ENCODE results near the gene CCDC138. TPM values are rescaled to one million over a fixed set of nuclear protein-coding genes. Genes with fewer than 3 reads are reported as not detected.

Gene CCDC138
- total RNA-seq, 4 donors from 2014 or later = 1.9 to 4.6 (median 2.9) TPM

GRCh38 chr2:108805782-108806181 lies 19.2 kb downstream of the CCDC138 start:
- no peak for TF ChIP-seq CTCF (IDR thresholded peaks at IDR 0.05; ENCODE audit: low read depth)

GRCh38 chr2:108806371-108807113 lies 20.0 kb downstream of the CCDC138 start:
- TF ChIP-seq CTCF (IDR thresholded peaks at IDR 0.05; ENCODE audit: low read depth) = no peak

GRCh38 chr2:108809936-108810335 lies 23.4 kb downstream of the CCDC138 start:
- TF ChIP-seq CTCF (IDR thresholded peaks at IDR 0.05; ENCODE audit: low read depth) = no peak

- TF ChIP-seq CTCF (IDR thresholded peaks at IDR 0.05; ENCODE audit: low read depth) = no peak
Observed at GRCh38 chr2:108810993-108811957, 24.7 kb downstream of the CCDC138 start.

GRCh38 chr2:108813732-108814131 lies 27.2 kb downstream of the CCDC138 start:
- TF ChIP-seq CTCF (IDR thresholded peaks at IDR 0.05; ENCODE audit: low read depth) = no peak

GRCh38 chr2:108820482-108820881 lies 33.9 kb downstream of the CCDC138 start:
- TF ChIP-seq CTCF (IDR thresholded peaks at IDR 0.05; ENCODE audit: low read depth) = no peak

GRCh38 chr2:108823286-108823685 lies 36.7 kb downstream of the CCDC138 start:
- TF ChIP-seq CTCF (IDR thresholded peaks at IDR 0.05; ENCODE audit: low read depth) = no peak

Data from subcutaneous adipose tissue (tissue), 4 donors.